ENCODE data around the gene ACOX2.

ACOX2 gene

GRCh38 chr3:58482917-58483636 is 53.9 kb downstream of the ACOX2 start:
- Histone ChIP-seq H3K4me2 (ENCODE audit: low read depth, low read length, poor library complexity, severe bottlenecking) (no peak overlapping the region), H3K9me2 (replicated peaks; ENCODE audit: low read depth, low read length) (no peaks in the 10 kb centered on the region)

DNA sequence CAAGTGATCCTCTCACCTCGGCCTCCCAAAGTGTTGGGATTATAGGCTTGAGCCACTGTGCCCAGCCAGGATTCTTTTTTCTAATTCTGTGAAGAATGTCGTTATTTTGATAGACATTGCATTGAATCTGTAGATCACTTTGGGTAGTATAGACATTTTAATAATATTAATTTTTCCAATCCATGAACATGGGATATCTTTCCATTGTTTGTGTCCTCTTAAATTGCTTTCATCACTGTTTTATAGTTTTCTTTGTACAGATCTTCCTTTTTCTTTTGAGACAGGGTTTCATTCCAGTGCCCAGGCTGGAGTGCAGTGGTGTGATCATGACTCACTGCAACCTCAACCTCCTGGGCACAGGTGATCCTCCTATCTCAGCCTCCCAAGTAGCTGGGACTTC is 56.7 kb downstream of the ACOX2 start:
- no peaks in the 10 kb centered on the region for H4K20me1 ChIP-seq (ENCODE audit: insufficient read depth, low read length, poor library complexity, severe bottlenecking)
- no peaks in the 10 kb centered on the region for H3K79me2 ChIP-seq (ENCODE audit: insufficient read depth, low read length)
- H3K9ac ChIP-seq (ENCODE audit: low read depth, low read length, poor library complexity, severe bottlenecking), result no peak overlapping the region
- H3K27me3 ChIP-seq (ENCODE audit: insufficient read depth, low read length, poor library complexity, severe bottlenecking), result no peaks in the 10 kb centered on the region
- H3K4me3 ChIP-seq (ENCODE audit: low read length, poor library complexity, severe bottlenecking), result no peak overlapping the region
- no peak for TF ChIP-seq EZH2phosphoT487 (IDR thresholded peaks at IDR 0.05; ENCODE audit: borderline replicate concordance)
- H2AFZ ChIP-seq (ENCODE audit: low read length), result no peak overlapping the region
- no peaks in the 10 kb centered on the region for H3F3A ChIP-seq (ENCODE audit: low read depth)
- peaks cover 15% of the 10 kb centered on the region for H3K4me1 ChIP-seq (ENCODE audit: insufficient read depth, low read length, poor library complexity, severe bottlenecking)
- H3K4me2 ChIP-seq (ENCODE audit: low read depth, low read length, poor library complexity, severe bottlenecking), result no peak overlapping the region
- H3K36me3 ChIP-seq (ENCODE audit: insufficient read depth, low read length), result no peaks in the 10 kb centered on the region
- no peaks in the 10 kb centered on the region for H3K9me3 ChIP-seq (ENCODE audit: insufficient read depth, low read depth, low read length)
- no peaks in the 10 kb centered on the region for H3K9me2 ChIP-seq (replicated peaks; ENCODE audit: low read depth, low read length)

More at GRCh38 chr3:58482917-58483636, 53.9 kb downstream of the ACOX2 start:
- Histone ChIP-seq H4K20me1 (ENCODE audit: insufficient read depth, low read length, poor library complexity, severe bottlenecking) (no peaks in the 10 kb centered on the region), H3K9me3 (ENCODE audit: insufficient read depth, low read depth, low read length) (no peaks in the 10 kb centered on the region), H3K4me1 (ENCODE audit: insufficient read depth, low read length, poor library complexity, severe bottlenecking) (peaks cover 14% of the 10 kb centered on the region), H3K9ac (ENCODE audit: low read depth, low read length, poor library complexity, severe bottlenecking) (no peak overlapping the region), H3K36me3 (ENCODE audit: insufficient read depth, low read length) (no peaks in the 10 kb centered on the region), H3K4me3 (ENCODE audit: low read length, poor library complexity, severe bottlenecking) (no peak overlapping the region), H2AFZ (ENCODE audit: low read length) (no peak overlapping the region), H3K79me2 (ENCODE audit: insufficient read depth, low read length) (no peaks in the 10 kb centered on the region), H3F3A (ENCODE audit: low read depth) (no peaks in the 10 kb centered on the region), H3K27me3 (ENCODE audit: insufficient read depth, low read length, poor library complexity, severe bottlenecking) (no peaks in the 10 kb centered on the region)
- no peak for TF ChIP-seq EZH2phosphoT487 (IDR thresholded peaks at IDR 0.05; ENCODE audit: borderline replicate concordance)
- TF ChIP-seq, protein P1, sequence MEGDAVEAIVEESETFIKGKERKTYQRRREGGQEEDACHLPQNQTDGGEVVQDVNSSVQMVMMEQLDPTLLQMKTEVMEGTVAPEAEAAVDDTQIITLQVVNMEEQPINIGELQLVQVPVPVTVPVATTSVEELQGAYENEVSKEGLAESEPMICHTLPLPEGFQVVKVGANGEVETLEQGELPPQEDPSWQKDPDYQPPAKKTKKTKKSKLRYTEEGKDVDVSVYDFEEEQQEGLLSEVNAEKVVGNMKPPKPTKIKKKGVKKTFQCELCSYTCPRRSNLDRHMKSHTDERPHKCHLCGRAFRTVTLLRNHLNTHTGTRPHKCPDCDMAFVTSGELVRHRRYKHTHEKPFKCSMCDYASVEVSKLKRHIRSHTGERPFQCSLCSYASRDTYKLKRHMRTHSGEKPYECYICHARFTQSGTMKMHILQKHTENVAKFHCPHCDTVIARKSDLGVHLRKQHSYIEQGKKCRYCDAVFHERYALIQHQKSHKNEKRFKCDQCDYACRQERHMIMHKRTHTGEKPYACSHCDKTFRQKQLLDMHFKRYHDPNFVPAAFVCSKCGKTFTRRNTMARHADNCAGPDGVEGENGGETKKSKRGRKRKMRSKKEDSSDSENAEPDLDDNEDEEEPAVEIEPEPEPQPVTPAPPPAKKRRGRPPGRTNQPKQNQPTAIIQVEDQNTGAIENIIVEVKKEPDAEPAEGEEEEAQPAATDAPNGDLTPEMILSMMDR (conservative IDR thresholded peaks at IDR 0.05; ENCODE audit: low read length), result no peak

DNA sequence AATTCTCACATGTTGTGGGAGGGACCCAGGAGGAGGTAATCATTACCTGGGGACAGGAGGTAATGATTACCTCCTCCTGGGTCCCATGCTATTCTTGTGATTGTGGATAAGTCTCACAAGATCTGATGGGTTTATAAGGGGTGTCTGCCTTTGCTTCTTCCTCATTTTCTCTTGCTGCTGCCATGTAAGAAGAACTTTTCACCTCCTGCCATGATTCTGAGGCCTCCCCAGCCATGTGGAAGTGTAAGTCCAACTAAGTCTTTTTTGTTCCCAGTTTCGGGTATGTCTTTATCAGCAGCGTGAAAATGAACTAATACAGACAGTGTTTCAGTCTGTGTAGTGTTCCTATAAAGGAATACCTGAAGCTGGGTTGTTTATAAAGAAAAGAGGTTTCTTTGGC is 58.2 kb downstream of the ACOX2 start:
- no peaks in the 10 kb centered on the region for H3K36me3 ChIP-seq (ENCODE audit: insufficient read depth, low read length)
- H3K27me3 ChIP-seq (ENCODE audit: insufficient read depth, low read length, poor library complexity, severe bottlenecking), result no peaks in the 10 kb centered on the region
- no peak overlapping the region for H3K9ac ChIP-seq (ENCODE audit: low read depth, low read length, poor library complexity, severe bottlenecking)
- H3K4me3 ChIP-seq (ENCODE audit: low read length, poor library complexity, severe bottlenecking), result no peak overlapping the region
- no peak for TF ChIP-seq EZH2phosphoT487 (IDR thresholded peaks at IDR 0.05; ENCODE audit: borderline replicate concordance)
- TF ChIP-seq, protein P1 (conservative IDR thresholded peaks at IDR 0.05; ENCODE audit: low read length), result no peak
- no peak overlapping the region for H3K4me2 ChIP-seq (ENCODE audit: low read depth, low read length, poor library complexity, severe bottlenecking)
- H3F3A ChIP-seq (ENCODE audit: low read depth), result no peaks in the 10 kb centered on the region
- H2AFZ ChIP-seq (ENCODE audit: low read length), result no peak overlapping the region
- no peaks in the 10 kb centered on the region for H3K9me3 ChIP-seq (ENCODE audit: insufficient read depth, low read depth, low read length)
- H3K79me2 ChIP-seq (ENCODE audit: insufficient read depth, low read length), result no peaks in the 10 kb centered on the region
- no peaks in the 10 kb centered on the region for H3K9me2 ChIP-seq (replicated peaks; ENCODE audit: low read depth, low read length)
- H4K20me1 ChIP-seq (ENCODE audit: insufficient read depth, low read length, poor library complexity, severe bottlenecking), result no peaks in the 10 kb centered on the region
- peaks cover 13% of the 10 kb centered on the region for H3K4me1 ChIP-seq (ENCODE audit: insufficient read depth, low read length, poor library complexity, severe bottlenecking)
